GM18858 (cell line): ENCODE results near the gene SIRPA.

Source experiments
- ATAC-seq: cut with Tn5 transposase; IDR thresholded peaks from one replicate; pipeline ENCODE4 v1.9.1; 2021; ENCODE audit not compliant: unreplicated experiment

Gene SIRPA

GRCh38 chr20:1946762-1947534 lies 51.7 kb downstream of the SIRPA start:
- no peak for ATAC-seq

DNA sequence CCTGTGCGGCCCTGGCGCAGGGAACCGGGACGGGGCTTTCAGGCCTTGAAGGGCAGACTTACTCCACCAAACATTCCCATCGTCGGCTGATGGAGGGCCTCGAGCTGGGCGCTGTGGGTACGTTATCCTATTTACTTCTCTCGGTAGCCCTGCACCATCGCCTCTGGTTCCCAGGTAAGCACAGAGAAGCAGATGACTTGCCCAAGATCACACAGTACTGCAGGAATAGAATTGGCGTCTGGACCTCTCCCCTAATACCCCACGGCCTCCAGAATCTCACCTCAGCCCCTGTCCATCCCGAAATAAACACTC lies 52.3 kb downstream of the SIRPA start:
- no peak for ATAC-seq

DNA sequence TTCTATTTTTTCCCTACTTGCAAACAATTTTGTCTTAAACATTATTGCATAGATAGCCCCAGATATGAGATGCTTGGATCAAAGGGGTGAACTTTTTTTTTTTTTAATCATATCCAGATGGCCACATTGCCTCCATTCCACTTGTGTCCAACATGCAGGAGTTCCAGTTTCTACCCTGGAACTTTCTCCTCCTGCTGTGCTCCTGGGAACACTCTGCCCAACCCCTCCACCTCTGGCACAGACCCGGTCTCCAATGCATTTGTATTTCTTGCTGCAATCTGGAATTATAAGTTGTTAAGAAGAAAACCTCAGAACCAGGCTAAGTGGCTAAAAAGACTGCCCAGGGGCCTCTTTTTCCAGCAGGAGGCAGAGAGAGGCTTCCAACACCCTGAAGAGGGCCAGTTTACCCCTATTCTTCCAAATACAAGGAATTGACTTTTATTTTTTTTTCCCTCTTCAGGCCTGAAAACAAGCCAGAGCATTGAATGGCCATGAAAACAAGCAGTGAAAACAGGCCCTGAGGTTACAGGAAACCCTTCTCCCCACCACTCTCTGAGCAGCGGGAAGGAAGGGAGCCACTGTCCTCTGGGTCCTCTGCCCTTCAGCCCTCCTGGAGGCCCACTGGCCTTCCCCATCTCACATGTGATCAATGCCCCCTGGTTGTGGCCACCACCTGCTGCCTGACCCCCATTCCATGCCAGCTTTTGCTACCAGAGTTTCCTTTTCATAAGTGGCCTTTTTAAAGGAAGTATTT lies 54.3 kb downstream of the SIRPA start:
- no peak for ATAC-seq

DNA sequence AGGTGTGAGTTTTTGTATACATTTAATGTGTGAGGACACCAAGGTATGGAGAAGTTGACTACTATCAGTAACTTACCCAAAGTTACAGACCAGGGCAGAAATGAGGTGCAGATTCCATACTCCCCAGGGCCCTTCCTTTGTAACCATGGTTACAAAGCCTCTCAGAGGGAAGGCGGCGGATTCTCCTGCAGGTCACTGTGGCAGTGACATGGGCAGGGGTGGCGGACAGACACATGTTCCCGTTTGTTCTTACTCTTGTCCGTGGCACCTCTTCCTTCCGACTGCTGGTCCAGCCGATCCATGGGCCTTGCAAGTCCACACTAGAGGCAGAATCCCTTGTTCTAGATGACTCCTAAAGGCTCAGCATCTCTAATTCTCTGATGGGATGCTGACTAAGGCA lies 55.6 kb downstream of the SIRPA start:
- ATAC-seq = no peak

- no peak for ATAC-seq
These were observed 56.4 kb downstream of the SIRPA start for GRCh38 chr20:1951436-1952115.

DNA sequence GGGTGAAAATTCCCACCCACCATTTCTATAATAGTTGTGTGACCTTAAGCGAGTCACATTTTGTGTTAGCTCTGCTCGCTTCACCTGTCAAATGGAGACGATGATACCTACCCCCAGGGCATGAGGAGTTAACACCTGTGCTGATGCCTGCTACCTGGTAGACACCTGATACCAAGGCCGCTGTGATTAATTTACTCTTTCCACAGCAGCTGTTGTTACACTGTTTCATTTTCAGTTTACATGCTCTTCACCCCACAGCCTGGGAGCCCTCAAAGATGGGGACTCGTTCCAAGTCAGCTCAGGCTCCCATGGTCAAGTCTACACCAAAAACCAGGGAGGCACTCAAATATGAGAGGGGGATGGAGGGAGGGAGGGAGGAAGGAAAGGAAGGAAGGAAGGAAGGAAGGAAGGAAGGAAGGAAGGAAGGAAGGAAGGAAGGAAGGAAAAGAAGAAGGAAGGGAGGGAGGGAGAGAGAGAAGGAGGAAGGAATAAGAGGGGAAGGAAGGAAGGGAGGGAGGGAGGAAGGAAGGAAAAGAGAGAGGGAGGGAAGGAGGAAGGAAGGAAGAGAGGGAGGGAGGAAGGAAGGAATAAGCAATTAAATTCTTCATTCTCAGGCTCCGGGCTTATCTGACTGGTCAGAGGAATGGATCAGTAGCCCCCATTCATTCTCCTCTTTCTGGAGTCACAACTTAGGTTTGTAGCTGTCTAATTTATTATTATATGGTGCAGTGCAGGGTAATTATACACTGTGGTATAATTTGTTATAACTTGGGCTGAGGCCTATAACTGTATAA lies 57.7 kb downstream of the SIRPA start:
- no peak for ATAC-seq

GRCh38 chr20:1953621-1954020 lies 58.4 kb downstream of the SIRPA start:
- no peak for ATAC-seq

DNA sequence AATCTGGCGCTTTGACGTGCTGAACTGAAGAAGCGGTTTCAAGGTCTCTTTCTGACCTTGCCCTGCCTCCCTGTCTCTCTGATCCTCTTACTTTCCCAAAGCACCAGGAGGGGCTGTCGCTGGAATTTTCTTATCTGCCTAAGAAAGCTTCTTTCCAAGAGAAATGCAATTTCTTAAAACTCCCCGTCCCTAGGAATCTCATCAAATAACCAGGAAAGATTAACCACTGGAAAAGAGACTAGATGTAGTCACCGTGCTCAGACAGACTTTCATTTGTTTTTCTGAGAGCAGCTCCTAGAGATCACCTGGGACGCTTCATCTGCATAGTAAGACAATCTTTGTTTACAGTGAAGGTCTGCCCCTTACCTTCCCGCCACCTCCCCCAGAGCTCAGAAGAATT lies 60.0 kb downstream of the SIRPA start:
- no peak for ATAC-seq

- ATAC-seq = no peak
These were observed 63.2 kb downstream of the SIRPA start for GRCh38 chr20:1958426-1958825.

DNA sequence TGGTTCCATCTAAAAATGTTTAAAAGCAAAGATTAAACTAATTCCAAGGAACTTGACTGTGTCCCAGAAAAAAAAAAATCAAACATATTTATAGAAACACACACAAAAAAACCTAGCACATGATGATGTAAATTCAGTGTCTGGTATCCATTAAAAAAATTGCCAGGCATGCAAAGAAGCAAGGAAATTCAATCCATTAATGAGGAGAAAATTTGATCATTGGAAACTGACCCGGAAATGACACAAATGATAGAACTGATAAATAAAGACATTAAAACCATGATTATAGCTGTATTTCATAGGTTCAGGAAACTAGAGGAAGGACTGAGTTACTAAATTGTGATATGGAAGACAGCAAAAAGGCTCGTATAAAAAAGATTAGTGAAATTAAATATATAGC lies 63.9 kb downstream of the SIRPA start:
- no peak for ATAC-seq

GRCh38 chr20:1961374-1961773 lies 66.2 kb downstream of the SIRPA start:
- ATAC-seq = no peak

GRCh38 chr20:1964061-1964460 lies 68.9 kb downstream of the SIRPA start:
- ATAC-seq = no peak

GRCh38 chr20:1964659-1965405 lies 69.6 kb downstream of the SIRPA start:
- ATAC-seq = no peak

- ATAC-seq = no peak
These were observed 70.5 kb downstream of the SIRPA start for GRCh38 chr20:1965520-1966351.

DNA sequence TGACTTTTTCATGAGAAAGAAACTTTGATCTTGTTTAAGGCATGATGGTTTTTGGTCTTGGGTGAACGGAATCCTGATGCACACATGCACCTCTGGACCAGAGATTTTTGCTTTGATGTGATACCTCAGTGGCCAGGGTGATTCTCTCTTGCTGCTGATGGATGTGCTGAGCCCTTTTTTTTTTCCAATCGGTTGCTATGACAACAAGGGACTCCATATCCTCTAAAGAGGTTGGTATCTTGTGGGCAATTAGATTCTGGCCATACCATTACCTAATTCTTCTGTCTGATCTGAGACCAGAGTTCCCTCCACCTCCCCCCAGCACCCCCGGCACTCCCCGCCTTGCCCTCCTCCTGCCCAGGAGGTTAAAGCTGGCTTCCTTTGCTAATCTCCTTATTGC lies 73.8 kb downstream of the SIRPA start:
- no peak for ATAC-seq

GRCh38 chr20:1971893-1972586 lies 76.8 kb downstream of the SIRPA start:
- no peak for ATAC-seq

GRCh38 chr20:1973601-1974440 lies 78.6 kb downstream of the SIRPA start:
- ATAC-seq = no peak

GRCh38 chr20:1975291-1975690 lies 80.1 kb downstream of the SIRPA start:
- no peak for ATAC-seq
